SK-N-SH (cell line): ENCODE measurements around the gene DDO. TPM values are rescaled to one million over a fixed set of nuclear protein-coding genes. Genes with fewer than 3 reads are reported as not detected.

Experiments used
- CTCF ChIA-PET: fragments of 300-600, 350-600 bp; formaldehyde crosslinking; extraction: SDS; loops from one replicate; lab custom pipeline; 2021; lab: Yijun Ruan, JAX
- POLR2A ChIA-PET: fragments of 350-600 bp; sonication (Branson Sonifier 250); formaldehyde crosslinking; extraction: SDS; loops from one replicate; lab custom pipeline; 2020; ENCODE audit warnings: antibody characterized with exemption, inconsistent platforms; lab: Yijun Ruan, JAX
- DNase-seq: peaks from one replicate; pipeline ENCODE4 v3.0.0; 2012
- H2AFZ ChIP-seq: fragments of 200-600 bp; sonication (generic); 2 replicates; pipeline ENCODE4 v1.8.1; 2016; ENCODE audit warnings: antibody characterized with exemption, mild to moderate bottlenecking, low read depth
- H3F3A ChIP-seq: fragments of 200-600 bp; sonication (generic); replicated peaks from 2 replicates; pipeline ENCODE3; 2016; ENCODE audit warnings: antibody characterized with exemption, mild to moderate bottlenecking; ENCODE audit not compliant: insufficient read depth
- H3K27ac ChIP-seq, 2 experiments: fragments of 200-500 bp in 1 of 2; fragments of 200-600 bp in 1 of 2; sonication (Bioruptor generic) in 1 of 2; sonication (generic), shearing (Covaris generic) in 1 of 2; 2 replicates each; pipeline versions ENCODE4 v1.5.1 to v1.6.1; 2014 to 2016; ENCODE audit warnings: low read depth in 2 of 2, inconsistent platforms in 1 of 2, low read length in 1 of 2, mild to moderate bottlenecking in 1 of 2, mixed read lengths in 1 of 2
- H3K27me3 ChIP-seq: fragments of 200-600 bp; sonication (generic), shearing (Covaris generic); 2 replicates; pipeline ENCODE4 v1.6.1; 2016; ENCODE audit warnings: mixed run types; ENCODE audit not compliant: insufficient read depth
- H3K36me3 ChIP-seq, 2 experiments: fragments of 200-500 bp in 1 of 2; fragments of 200-600 bp in 1 of 2; sonication (Bioruptor generic) in 1 of 2; sonication (generic) in 1 of 2; replicated peaks in 1 of 2; 2 replicates each; pipeline versions ENCODE3 to v1.5.1; 2014 to 2016; ENCODE audit warnings: low read length in 1 of 2, mild to moderate bottlenecking in 1 of 2; ENCODE audit not compliant: insufficient read depth in 2 of 2, control insufficient read depth in 1 of 2
- H3K4me1 ChIP-seq, 2 experiments: fragments of 200-500 bp in 1 of 2; fragments of 200-600 bp in 1 of 2; sonication (Bioruptor generic) in 1 of 2; sonication (generic), shearing (Covaris generic) in 1 of 2; 2 replicates each; pipeline versions ENCODE4 v1.5.1 to v1.6.1; 2014 to 2016; ENCODE audit warnings: low read depth in 1 of 2, low read length in 1 of 2, mixed run types in 1 of 2; ENCODE audit not compliant: insufficient read depth in 2 of 2, control insufficient read depth in 1 of 2
- H3K4me2 ChIP-seq: fragments of 200-600 bp; sonication (generic), shearing (Covaris generic); 2 replicates; pipeline ENCODE4 v1.6.1; 2017; ENCODE audit warnings: mixed run types
- H3K4me3 ChIP-seq, 2 experiments: fragments of 200-500 bp in 1 of 2; fragments of 200-600 bp in 1 of 2; sonication (Bioruptor generic) in 1 of 2; sonication (generic), shearing (Covaris generic) in 1 of 2; 2 replicates each; pipeline versions ENCODE4 v1.5.1 to v1.8.1; 2014 to 2016; ENCODE audit warnings: low read depth in 2 of 2, inconsistent platforms in 1 of 2, low read length in 1 of 2, mild to moderate bottlenecking in 1 of 2, mixed read lengths in 1 of 2, moderate library complexity in 1 of 2
- H3K79me2 ChIP-seq: fragments of 200-600 bp; sonication (generic); 2 replicates; pipeline ENCODE4 v1.8.1; 2017; ENCODE audit warnings: mild to moderate bottlenecking; ENCODE audit not compliant: insufficient read depth
- H3K9ac ChIP-seq: fragments of 200-600 bp; sonication (generic); 2 replicates; pipeline ENCODE4 v1.6.1; 2017; ENCODE audit warnings: mixed run types
- H3K9me2 ChIP-seq: fragments of 200-600 bp; sonication (generic); 2 replicates; pipeline ENCODE4 v1.6.1; 2017; ENCODE audit warnings: mixed run types
- H3K9me3 ChIP-seq: fragments of 200-600 bp; sonication (generic); 2 replicates; pipeline ENCODE4 v1.6.1; 2017; ENCODE audit warnings: mixed run types, mild to moderate bottlenecking, moderate library complexity
- H4K20me1 ChIP-seq: fragments of 200-600 bp; sonication (generic); 2 replicates; pipeline ENCODE4 v1.6.1; 2017; ENCODE audit warnings: mild to moderate bottlenecking, mixed run types; ENCODE audit not compliant: insufficient read depth
- CHD2 ChIP-seq: fragments of 150-350 bp; IDR thresholded peaks from 2 replicates; pipeline ENCODE4 v1.6.1; 2018; ENCODE audit warnings: low read length; ENCODE audit not compliant: partially characterized antibody
- EP300 ChIP-seq, 2 experiments: IDR thresholded peaks; 2 replicates each; pipeline versions ENCODE4 v1.4.0 to v1.6.1; 2012; ENCODE audit warnings: borderline replicate concordance in 1 of 2, low read depth in 1 of 2, low read length in 1 of 2
- FOXM1 ChIP-seq: IDR thresholded peaks from 2 replicates; pipeline ENCODE4 v1.4.0; 2012; ENCODE audit warnings: low read depth, mild to moderate bottlenecking
- MEF2A ChIP-seq: IDR thresholded peaks from 2 replicates; pipeline ENCODE4 v1.4.0; 2012; ENCODE audit warnings: low read depth, borderline replicate concordance
- NFIC ChIP-seq: IDR thresholded peaks from 2 replicates; pipeline ENCODE4 v1.4.0; 2012; ENCODE audit warnings: borderline replicate concordance
- RXRA ChIP-seq: IDR thresholded peaks from 2 replicates; pipeline ENCODE4 v1.4.0; 2012; ENCODE audit warnings: low read depth, mild to moderate bottlenecking, borderline replicate concordance
- SMC3 ChIP-seq: IDR thresholded peaks from 2 replicates; pipeline ENCODE4 v1.6.1; 2012; ENCODE audit warnings: low read depth, low read length, improper control_type of control experiment
- TAF1 ChIP-seq: IDR thresholded peaks from 2 replicates; pipeline ENCODE4 v1.6.1; 2012; ENCODE audit warnings: low read depth, mild to moderate bottlenecking, low read length, moderate library complexity, borderline replicate concordance
- TEAD4 ChIP-seq: IDR thresholded peaks from 2 replicates; pipeline ENCODE4 v1.4.0; 2012; ENCODE audit warnings: mild to moderate bottlenecking, borderline replicate concordance; ENCODE audit not compliant: insufficient read depth
- WGBS: methylation state at CpG from one replicate; pipeline ENCODE4 v1.1.6; 2017; ENCODE audit warnings: low lambda C conversion rate; 5-methylcytosine and 5-hydroxymethylcytosine counted together
- polyA plus RNA-seq, 3 experiments: library from polyadenylated mRNA; depleted of rRNA; stranded (reverse); fragments of >200 nt; gene quantifications; 2 replicates each; pipeline ENCODE4 v1.2.3, GENCODE V29; 2012
- TF ChIP-seq, protein P1 (sequence below): fragments of 200-600 bp; sonication (generic); IDR thresholded peaks from 2 replicates; pipeline ENCODE4 v1.6.1; 2017; ENCODE audit warnings: antibody characterized with exemption, mild to moderate bottlenecking, moderate library complexity
- TF ChIP-seq, protein P2 (sequence below): fragments of 150-350 bp; IDR thresholded peaks from 2 replicates; pipeline ENCODE4 v1.6.1; 2017; ENCODE audit warnings: antibody characterized with exemption, low read length, low read depth, borderline replicate concordance

The DDO gene
- polyA plus RNA-seq, 1 of the 3 experiments (the other 2 are of a cell fraction): 0.79 TPM

GRCh38 chr6:110408901-110409300 lies 6.5 kb downstream of the DDO start:
- DNase-seq: peak; percentile 69
- TF ChIP-seq NFIC (no peak), CHD2 (peak; percentile 25)
- Histone ChIP-seq H3K4me1 (peaks cover 0 to 5% of the 10 kb centered on the region in 2 experiments; a peak in 1 of 4 replicates), H3K27ac (no peak overlapping the region), H3K9me3 (no peaks in the 10 kb centered on the region), H2AFZ (no peak overlapping the region), H4K20me1 (no peaks in the 10 kb centered on the region), H3K4me2 (no peak overlapping the region), H3K27me3 (no peaks in the 10 kb centered on the region), H3K36me3 (no peaks in the 10 kb centered on the region), H3K9ac (no peak overlapping the region), H3F3A (no peaks in the 10 kb centered on the region), H3K79me2 (no peaks in the 10 kb centered on the region), H3K9me2 (no peaks in the 10 kb centered on the region), H3K4me3 (no peak overlapping the region)
- ChIA-PET CTCF (interaction anchor here (0.7 to 1.6 kb wide), 3 partner anchors 17 to 704 kb away, joined by 3 to 7 read pairs (median 6); no protein-coding TSS in a partner anchor), POLR2A (no interaction called here)
- 48% methylated on average over 5 of the region's 6 CpGs for WGBS

DNA sequence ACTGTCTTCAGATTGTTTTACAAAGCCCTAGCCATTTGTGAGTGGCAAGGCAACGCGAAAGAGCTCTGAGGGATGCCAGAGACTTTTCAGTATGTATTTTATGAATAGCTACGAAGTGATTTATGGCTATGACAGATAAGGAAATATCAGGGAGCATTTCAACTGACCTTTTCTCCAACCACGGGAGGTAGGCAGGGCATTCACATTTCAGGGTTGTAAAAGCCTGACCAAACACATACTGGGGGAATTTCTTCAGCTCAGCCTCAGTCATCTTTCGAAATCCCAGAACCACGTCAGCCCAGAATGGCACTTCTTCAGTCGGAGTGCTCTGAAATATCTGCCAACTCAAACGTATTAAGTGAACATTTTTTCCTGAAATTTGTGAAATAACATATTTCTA lies 10.8 kb downstream of the DDO start:
- H3K79me2 ChIP-seq: no peaks in the 10 kb centered on the region
- no peak overlapping the region for H3K9ac ChIP-seq
- no peak for DNase-seq
- TF ChIP-seq EP300 (IDR thresholded peaks at IDR 0.05; ENCODE audit: borderline replicate concordance in 1 of 2, low read depth in 1 of 2, low read length in 1 of 2): no peak
- TF ChIP-seq, protein P1, sequence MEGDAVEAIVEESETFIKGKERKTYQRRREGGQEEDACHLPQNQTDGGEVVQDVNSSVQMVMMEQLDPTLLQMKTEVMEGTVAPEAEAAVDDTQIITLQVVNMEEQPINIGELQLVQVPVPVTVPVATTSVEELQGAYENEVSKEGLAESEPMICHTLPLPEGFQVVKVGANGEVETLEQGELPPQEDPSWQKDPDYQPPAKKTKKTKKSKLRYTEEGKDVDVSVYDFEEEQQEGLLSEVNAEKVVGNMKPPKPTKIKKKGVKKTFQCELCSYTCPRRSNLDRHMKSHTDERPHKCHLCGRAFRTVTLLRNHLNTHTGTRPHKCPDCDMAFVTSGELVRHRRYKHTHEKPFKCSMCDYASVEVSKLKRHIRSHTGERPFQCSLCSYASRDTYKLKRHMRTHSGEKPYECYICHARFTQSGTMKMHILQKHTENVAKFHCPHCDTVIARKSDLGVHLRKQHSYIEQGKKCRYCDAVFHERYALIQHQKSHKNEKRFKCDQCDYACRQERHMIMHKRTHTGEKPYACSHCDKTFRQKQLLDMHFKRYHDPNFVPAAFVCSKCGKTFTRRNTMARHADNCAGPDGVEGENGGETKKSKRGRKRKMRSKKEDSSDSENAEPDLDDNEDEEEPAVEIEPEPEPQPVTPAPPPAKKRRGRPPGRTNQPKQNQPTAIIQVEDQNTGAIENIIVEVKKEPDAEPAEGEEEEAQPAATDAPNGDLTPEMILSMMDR: no peak
- no peak for TF ChIP-seq FOXM1
- TF ChIP-seq SMC3: no peak
- no peak for TF ChIP-seq MEF2A
- TF ChIP-seq RXRA: no peak
- no peak for TF ChIP-seq NFIC
- TF ChIP-seq TEAD4: no peak
- no peak for TF ChIP-seq TAF1
- TF ChIP-seq, protein P2, sequence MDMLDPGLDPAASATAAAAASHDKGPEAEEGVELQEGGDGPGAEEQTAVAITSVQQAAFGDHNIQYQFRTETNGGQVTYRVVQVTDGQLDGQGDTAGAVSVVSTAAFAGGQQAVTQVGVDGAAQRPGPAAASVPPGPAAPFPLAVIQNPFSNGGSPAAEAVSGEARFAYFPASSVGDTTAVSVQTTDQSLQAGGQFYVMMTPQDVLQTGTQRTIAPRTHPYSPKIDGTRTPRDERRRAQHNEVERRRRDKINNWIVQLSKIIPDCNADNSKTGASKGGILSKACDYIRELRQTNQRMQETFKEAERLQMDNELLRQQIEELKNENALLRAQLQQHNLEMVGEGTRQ: no peak
- H3K4me2 ChIP-seq: no peak overlapping the region
- POLR2A ChIA-PET: no interaction called here
- no peak overlapping the region for H3K4me3 ChIP-seq
- no peaks in the 10 kb centered on the region for H3K36me3 ChIP-seq
- H3K4me1 ChIP-seq: peaks cover 0 to 5% of the 10 kb centered on the region in 2 experiments; a peak in 1 of 4 replicates
- no peaks in the 10 kb centered on the region for H3F3A ChIP-seq
- H3K9me3 ChIP-seq: no peaks in the 10 kb centered on the region
- no peaks in the 10 kb centered on the region for H3K27me3 ChIP-seq
- H2AFZ ChIP-seq: no peak overlapping the region
- CTCF ChIA-PET: interaction anchor here (1.1 to 4.3 kb wide), 2 partner anchors 12 to 365 kb away, joined by 3 to 29 read pairs; no protein-coding TSS in a partner anchor
- H3K27ac ChIP-seq: no peak overlapping the region
- H3K9me2 ChIP-seq: no peaks in the 10 kb centered on the region
- no peaks in the 10 kb centered on the region for H4K20me1 ChIP-seq
- 71% methylated on average over 8 of the region's 8 CpGs for WGBS
